A549 (cell line): ENCODE measurements around the gene SMOC1. TPM values are rescaled to one million over a fixed set of nuclear protein-coding genes. Genes with fewer than 3 reads are reported as not detected.

ENCODE experiments used
- ATAC-seq, 2 experiments: fragments of 200-7000 bp in 1 of 2; fragments of >200 bp in 1 of 2; cut with Nextera tagmentation in 1 of 2; cut with Tn5 transposase in 1 of 2; 3 replicates each; pipeline versions ENCODE4 v1.8.0 to v1.9.1; 2018 to 2020; ENCODE audit warnings: mild to moderate bottlenecking in 1 of 2, moderate library complexity in 1 of 2
- CTCF ChIA-PET: fragments of 300-600 bp; sonication (Branson Sonifier 250); formaldehyde crosslinking; extraction: SDS; loops from one replicate; lab custom pipeline; 2021; ENCODE audit warnings: antibody characterized with exemption, inconsistent platforms; lab: Yijun Ruan, JAX
- POLR2A ChIA-PET: fragments of 350-600 bp; formaldehyde crosslinking; extraction: SDS; loops from one replicate; lab custom pipeline; 2021; ENCODE audit warnings: antibody characterized with exemption, inconsistent platforms; lab: Yijun Ruan, JAX
- DNase-seq, 2 experiments: peaks; one replicate each; pipeline versions ENCODE4 v3.0.0 to v3.0.0-alpha.2; 2011 to 2016; ENCODE audit warnings: low read depth in 1 of 2, low spot score in 1 of 2
- FAIRE-seq: peaks from 2 replicates; lab custom pipeline; 2011; peaks lifted over from hg19 to GRCh38; lab: Jason Lieb, UNC
- H3K27ac ChIP-seq, 2 experiments: fragments of >200 bp; sonication (Bioruptor Twin); formaldehyde crosslinking; 3 replicates each; pipeline ENCODE4 v1.5.1; 2016 to 2017
- H3K4me1 ChIP-seq: fragments of >200 bp; sonication (Bioruptor Twin); formaldehyde crosslinking; 3 replicates; pipeline ENCODE4 v1.6.1; 2016
- H3K4me2 ChIP-seq: fragments of >200 bp; sonication (Bioruptor Twin); formaldehyde crosslinking; 3 replicates; pipeline ENCODE4 v1.6.1; 2016
- H3K4me3 ChIP-seq: fragments of >200 bp; sonication (Bioruptor Twin); formaldehyde crosslinking; 3 replicates; pipeline ENCODE4 v1.5.1; 2016
- H3K9me3 ChIP-seq: fragments of >200 bp; sonication (Bioruptor Twin); formaldehyde crosslinking; 3 replicates; pipeline ENCODE4 v1.6.1; 2016
- CEBPB ChIP-seq, 2 experiments: fragments of >200 bp in 1 of 2; sonication (Bioruptor Twin) in 1 of 2; formaldehyde crosslinking in 1 of 2; IDR thresholded peaks; 2 replicates each; pipeline ENCODE4 v1.6.1; 2012 to 2016
- CHD2 ChIP-seq: fragments of 150-350 bp; IDR thresholded peaks from 2 replicates; pipeline ENCODE4 v1.6.1; 2014; ENCODE audit warnings: low read length; ENCODE audit not compliant: partially characterized antibody
- EP300 ChIP-seq, 2 experiments: fragments of >200 bp; sonication (Bioruptor Twin); formaldehyde crosslinking; IDR thresholded peaks; 2 replicates in 1 of 2; 3 replicates in 1 of 2; pipeline ENCODE4 v1.6.1; 2016 to 2017
- FOSB ChIP-seq: fragments of 250-450 bp; sonication (Bioruptor Pico); IDR thresholded peaks from 2 replicates; pipeline ENCODE4 v1.5.0; 2020; ENCODE audit warnings: mild to moderate bottlenecking, moderate library complexity
- FOSL2 ChIP-seq, 2 experiments: fragments of 450-650 bp in 1 of 2; fragments of >200 bp in 1 of 2; sonication (Bioruptor Twin) in 1 of 2; formaldehyde crosslinking; IDR thresholded peaks; 2 replicates each; pipeline versions ENCODE4 v1.5.0 to v1.6.1; 2016 to 2020; ENCODE audit warnings: mild to moderate bottlenecking in 1 of 2, moderate library complexity in 1 of 2
- JUN ChIP-seq, 2 experiments: fragments of >200 bp; sonication (Bioruptor Twin); formaldehyde crosslinking; IDR thresholded peaks; 2 replicates in 1 of 2; 3 replicates in 1 of 2; pipeline ENCODE4 v1.6.1; 2016 to 2017
- KDM5A ChIP-seq: fragments of 200-600 bp; sonication (generic); IDR thresholded peaks from 2 replicates; pipeline ENCODE4 v1.6.1; 2016; ENCODE audit warnings: antibody characterized with exemption, mild to moderate bottlenecking
- MAFK ChIP-seq: fragments of 450-650 bp; IDR thresholded peaks from 2 replicates; pipeline ENCODE4 v1.6.1; 2014; ENCODE audit not compliant: partially characterized antibody
- MAZ ChIP-seq: fragments of 150-350 bp; IDR thresholded peaks from 2 replicates; pipeline ENCODE4 v1.6.1; 2014; ENCODE audit warnings: antibody characterized with exemption, low read depth, low read length, borderline replicate concordance
- NPAS2 ChIP-seq: fragments of 250-450 bp; sonication (Bioruptor Pico); IDR thresholded peaks from 2 replicates; pipeline ENCODE4 v1.8.0; 2022; ENCODE audit warnings: mild to moderate bottlenecking, moderate library complexity, borderline replicate concordance
- PHF8 ChIP-seq: fragments of 200-600 bp; sonication (generic); IDR thresholded peaks from 2 replicates; pipeline ENCODE4 v1.6.1; 2016; ENCODE audit warnings: low read depth, mild to moderate bottlenecking, antibody characterized with exemption, moderate library complexity, borderline replicate concordance
- POLR2AphosphoS2 ChIP-seq: conservative IDR thresholded peaks from 2 replicates; pipeline ENCODE4 v1.6.1; 2012; ENCODE audit warnings: low read length, improper control_type of control experiment, inconsistent platforms
- RARB ChIP-seq: fragments of 250-450 bp; sonication (Bioruptor Pico); IDR thresholded peaks from 2 replicates; pipeline ENCODE4 v1.8.0; 2021; ENCODE audit warnings: mild to moderate bottlenecking, moderate library complexity
- RFX5 ChIP-seq: fragments of 450-650 bp; IDR thresholded peaks from 2 replicates; pipeline ENCODE4 v1.7.1; 2014; ENCODE audit warnings: antibody characterized with exemption, mild to moderate bottlenecking, moderate library complexity
- TFCP2L1 ChIP-seq: fragments of 250-450 bp; sonication (Bioruptor Pico); IDR thresholded peaks from 2 replicates; pipeline ENCODE4 v1.5.0; 2021; ENCODE audit warnings: mild to moderate bottlenecking
- TP53 ChIP-seq: fragments of 250-450 bp; sonication (Bioruptor Pico); IDR thresholded peaks from 2 replicates; pipeline ENCODE4 v1.5.0; 2021; ENCODE audit warnings: mild to moderate bottlenecking, moderate library complexity
- ZC3H11A ChIP-seq: fragments of 450-650 bp; IDR thresholded peaks from 2 replicates; pipeline ENCODE4 v1.6.1; 2014; ENCODE audit warnings: antibody characterized with exemption, mild to moderate bottlenecking
- ZFP36 ChIP-seq: fragments of 450-650 bp; IDR thresholded peaks from 2 replicates; pipeline ENCODE4 v1.6.1; 2014; ENCODE audit warnings: borderline replicate concordance; ENCODE audit not compliant: partially characterized antibody
- ZNF302 ChIP-seq: fragments of 250-450 bp; sonication (Bioruptor Pico); IDR thresholded peaks from 2 replicates; pipeline ENCODE4 v1.9.0; 2021; ENCODE audit warnings: inconsistent platforms, mild to moderate bottlenecking, moderate library complexity
- ZSCAN20 ChIP-seq: fragments of 250-450 bp; sonication (Bioruptor Pico); IDR thresholded peaks from 2 replicates; pipeline ENCODE4 v1.8.0; 2022; ENCODE audit warnings: mild to moderate bottlenecking, moderate library complexity
- WGBS: methylation state at CpG from one replicate; pipeline ENCODE4 v1.1.6; 2017; ENCODE audit errors: missing lambda C conversion rate; 5-methylcytosine and 5-hydroxymethylcytosine counted together
- polyA plus RNA-seq, 4 experiments: library from polyadenylated mRNA; depleted of rRNA in 3 of 4; stranded (reverse); fragments of >200 nt; fragmentation: RNase III in 1 of 4; extraction: RNeasy Plus Mini Kit Qiagen cat#74134 plus additional on column Dnase treatment in 1 of 4; gene quantifications; 2 replicates in 3 of 4; 3 replicates in 1 of 4; pipeline ENCODE4 v1.2.3, GENCODE V29; 2011 to 2017
- TF ChIP-seq, protein P1 (sequence below): IDR thresholded peaks from 2 replicates; pipeline ENCODE4 v1.6.1; 2012; ENCODE audit warnings: low read depth, borderline replicate concordance
- TF ChIP-seq, protein P2 (sequence below): fragments of 150-350 bp; IDR thresholded peaks from 2 replicates; pipeline ENCODE4 v1.6.1; 2014; ENCODE audit warnings: low read depth, mild to moderate bottlenecking, low read length
- TF ChIP-seq, protein P3 (sequence below): fragments of 450-650 bp; IDR thresholded peaks from 2 replicates; pipeline ENCODE4 v1.6.1; 2014; ENCODE audit warnings: antibody characterized with exemption
- TF ChIP-seq, protein P4 (sequence below): fragments of >200 bp; sonication (Bioruptor Twin); formaldehyde crosslinking; IDR thresholded peaks from 3 replicates; pipeline ENCODE4 v1.5.1; 2016

The SMOC1 gene
- polyA plus RNA-seq, 2 of the 4 experiments (the other 2 are of a cell fraction), result 12.2 to 18.4 TPM

DNA sequence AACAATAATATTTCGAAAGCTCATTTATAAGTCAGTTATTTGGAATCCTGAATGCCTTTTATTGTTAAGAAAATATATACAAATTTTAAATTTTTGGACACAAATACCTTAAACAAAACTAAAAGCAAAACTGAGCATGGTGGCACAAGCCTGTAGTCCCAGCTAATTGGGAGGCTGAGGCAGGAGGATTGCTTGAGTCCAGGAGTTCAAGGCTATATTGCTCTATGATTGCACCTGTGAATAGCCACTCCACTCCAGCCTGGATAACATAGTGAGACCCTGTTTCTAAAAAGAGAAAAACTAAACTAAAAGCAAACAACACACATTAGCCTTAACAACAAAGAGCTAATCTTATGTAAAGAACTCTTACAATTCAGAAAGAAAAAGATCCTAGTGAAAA lies 78.8 kb downstream of the SMOC1 start:
- WGBS, result 0% methylated on average over 1 of the region's 1 CpG
- Histone ChIP-seq H3K9me3 (no peaks in the 10 kb centered on the region), H3K4me3 (no peak overlapping the region), H3K4me2 (no peak overlapping the region), H3K27ac (no peak overlapping the region), H3K4me1 (no peaks in the 10 kb centered on the region)
- FAIRE-seq, result no peak
- POLR2A ChIA-PET, result no interaction called here
- TF ChIP-seq TP53 (CRISPR knock-in tag), result no peak
- TF ChIP-seq ZFP36, result no peak
- TF ChIP-seq KDM5A, result no peak
- TF ChIP-seq ZNF302, result no peak
- TF ChIP-seq FOSL2 (IDR thresholded peaks at IDR 0.05), result no peak
- no peak for TF ChIP-seq FOSL2 (CRISPR knock-in tag; IDR thresholded peaks at IDR 0.05)
- TF ChIP-seq, protein P1, sequence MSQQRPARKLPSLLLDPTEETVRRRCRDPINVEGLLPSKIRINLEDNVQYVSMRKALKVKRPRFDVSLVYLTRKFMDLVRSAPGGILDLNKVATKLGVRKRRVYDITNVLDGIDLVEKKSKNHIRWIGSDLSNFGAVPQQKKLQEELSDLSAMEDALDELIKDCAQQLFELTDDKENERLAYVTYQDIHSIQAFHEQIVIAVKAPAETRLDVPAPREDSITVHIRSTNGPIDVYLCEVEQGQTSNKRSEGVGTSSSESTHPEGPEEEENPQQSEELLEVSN, result no peak
- TF ChIP-seq PHF8, result no peak
- no peak for TF ChIP-seq FOSB (CRISPR knock-in tag)
- no peak for TF ChIP-seq MAFK
- TF ChIP-seq RFX5, result no peak
- TF ChIP-seq, all 56 proteins: peak for 0
- DNase-seq (no peak), ATAC-seq (no peak)
- CTCF ChIA-PET, result no interaction called here

DNA sequence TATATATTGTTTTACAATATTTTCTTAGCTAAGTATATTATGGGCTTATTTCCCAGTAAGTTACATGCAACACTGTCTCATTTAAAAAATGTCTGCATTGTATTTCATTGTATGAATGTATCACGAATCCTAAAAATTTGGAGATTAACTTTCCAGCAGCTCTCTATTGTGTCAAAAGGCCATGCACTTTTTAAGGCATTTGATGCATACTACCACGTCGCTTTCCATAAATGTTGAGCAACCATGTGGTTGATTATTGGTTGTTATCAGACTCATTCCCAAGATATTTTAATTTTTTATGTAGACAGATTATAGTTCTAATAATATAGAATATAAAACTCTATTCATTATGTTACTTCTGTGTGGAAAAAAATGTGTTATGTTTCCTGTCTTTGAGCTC lies 79.9 kb downstream of the SMOC1 start:
- Histone ChIP-seq H3K27ac (no peak overlapping the region), H3K9me3 (no peaks in the 10 kb centered on the region), H3K4me1 (peaks cover 4% of the 10 kb centered on the region; the same call in 2 of the 3 replicates), H3K4me3 (no peak overlapping the region), H3K4me2 (no peak overlapping the region)
- TF ChIP-seq ZC3H11A (no peak), CHD2 (no peak), JUN (IDR thresholded peaks at IDR 0.05) (no peak), TP53 (CRISPR knock-in tag) (no peak), RARB (CRISPR knock-in tag) (no peak), ZSCAN20 (CRISPR knock-in tag) (no peak), FOSL2 (IDR thresholded peaks at IDR 0.05) (no peak), FOSL2 (CRISPR knock-in tag; IDR thresholded peaks at IDR 0.05) (no peak), TFCP2L1 (CRISPR knock-in tag) (no peak), MAZ (no peak), POLR2AphosphoS2 (no peak), ZNF302 (no peak), NPAS2 (CRISPR knock-in tag) (no peak), CEBPB (IDR thresholded peaks at IDR 0.05) (no peak), EP300 (IDR thresholded peaks at IDR 0.05) (no peak)
- TF ChIP-seq, protein P2, sequence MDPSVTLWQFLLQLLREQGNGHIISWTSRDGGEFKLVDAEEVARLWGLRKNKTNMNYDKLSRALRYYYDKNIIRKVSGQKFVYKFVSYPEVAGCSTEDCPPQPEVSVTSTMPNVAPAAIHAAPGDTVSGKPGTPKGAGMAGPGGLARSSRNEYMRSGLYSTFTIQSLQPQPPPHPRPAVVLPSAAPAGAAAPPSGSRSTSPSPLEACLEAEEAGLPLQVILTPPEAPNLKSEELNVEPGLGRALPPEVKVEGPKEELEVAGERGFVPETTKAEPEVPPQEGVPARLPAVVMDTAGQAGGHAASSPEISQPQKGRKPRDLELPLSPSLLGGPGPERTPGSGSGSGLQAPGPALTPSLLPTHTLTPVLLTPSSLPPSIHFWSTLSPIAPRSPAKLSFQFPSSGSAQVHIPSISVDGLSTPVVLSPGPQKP, result no peak
- TF ChIP-seq, protein P3, sequence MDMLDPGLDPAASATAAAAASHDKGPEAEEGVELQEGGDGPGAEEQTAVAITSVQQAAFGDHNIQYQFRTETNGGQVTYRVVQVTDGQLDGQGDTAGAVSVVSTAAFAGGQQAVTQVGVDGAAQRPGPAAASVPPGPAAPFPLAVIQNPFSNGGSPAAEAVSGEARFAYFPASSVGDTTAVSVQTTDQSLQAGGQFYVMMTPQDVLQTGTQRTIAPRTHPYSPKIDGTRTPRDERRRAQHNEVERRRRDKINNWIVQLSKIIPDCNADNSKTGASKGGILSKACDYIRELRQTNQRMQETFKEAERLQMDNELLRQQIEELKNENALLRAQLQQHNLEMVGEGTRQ, result no peak
- TF ChIP-seq, protein P4, sequence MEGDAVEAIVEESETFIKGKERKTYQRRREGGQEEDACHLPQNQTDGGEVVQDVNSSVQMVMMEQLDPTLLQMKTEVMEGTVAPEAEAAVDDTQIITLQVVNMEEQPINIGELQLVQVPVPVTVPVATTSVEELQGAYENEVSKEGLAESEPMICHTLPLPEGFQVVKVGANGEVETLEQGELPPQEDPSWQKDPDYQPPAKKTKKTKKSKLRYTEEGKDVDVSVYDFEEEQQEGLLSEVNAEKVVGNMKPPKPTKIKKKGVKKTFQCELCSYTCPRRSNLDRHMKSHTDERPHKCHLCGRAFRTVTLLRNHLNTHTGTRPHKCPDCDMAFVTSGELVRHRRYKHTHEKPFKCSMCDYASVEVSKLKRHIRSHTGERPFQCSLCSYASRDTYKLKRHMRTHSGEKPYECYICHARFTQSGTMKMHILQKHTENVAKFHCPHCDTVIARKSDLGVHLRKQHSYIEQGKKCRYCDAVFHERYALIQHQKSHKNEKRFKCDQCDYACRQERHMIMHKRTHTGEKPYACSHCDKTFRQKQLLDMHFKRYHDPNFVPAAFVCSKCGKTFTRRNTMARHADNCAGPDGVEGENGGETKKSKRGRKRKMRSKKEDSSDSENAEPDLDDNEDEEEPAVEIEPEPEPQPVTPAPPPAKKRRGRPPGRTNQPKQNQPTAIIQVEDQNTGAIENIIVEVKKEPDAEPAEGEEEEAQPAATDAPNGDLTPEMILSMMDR, result no peak
- WGBS, result 74% methylated on average over 3 of the region's 3 CpGs
- ChIA-PET CTCF (interaction anchor here (1.2 to 1.3 kb wide), 2 partner anchors 9 to 115 kb away, joined by 3 to 4 read pairs; no protein-coding TSS in a partner anchor), POLR2A (no interaction called here)
- DNase-seq (no peak), ATAC-seq (no peak), FAIRE-seq (no peak)
